Choroid plexus epithelial cell (primary cell): ENCODE measurements around the gene TCF12.

Source experiments
- DNase-seq: peaks from one replicate; pipeline ENCODE4 v3.0.0-alpha.2; 2010; ENCODE audit warnings: low read depth
- H3K4me3 ChIP-seq: 2 replicates; pipeline ENCODE4 v1.5.1; 2011; ENCODE audit warnings: low read depth, mild to moderate bottlenecking, control low read depth, low read length, moderate library complexity
- CTCF ChIP-seq: conservative IDR thresholded peaks from 2 replicates; pipeline ENCODE4 v1.5.1; 2011; ENCODE audit warnings: low read depth, mild to moderate bottlenecking, control low read depth, inconsistent platforms, low read length, moderate library complexity

Gene TCF12

GRCh38 chr15:57036352-57036751 is 117.9 kb downstream of the TCF12 start:
- no peak for TF ChIP-seq CTCF
- H3K4me3 ChIP-seq: no peak overlapping the region
- DNase-seq: no peak

GRCh38 chr15:57037548-57037947 is 119.1 kb downstream of the TCF12 start:
- no peak for DNase-seq
- no peak for TF ChIP-seq CTCF
- no peak overlapping the region for H3K4me3 ChIP-seq

GRCh38 chr15:57038040-57038439 is 119.6 kb downstream of the TCF12 start:
- H3K4me3 ChIP-seq: no peak overlapping the region
- DNase-seq: no peak
- TF ChIP-seq CTCF: no peak

- no peak for TF ChIP-seq CTCF
- no peak overlapping the region for H3K4me3 ChIP-seq
- no peak for DNase-seq
Measured at GRCh38 chr15:57038496-57038895, 120.1 kb downstream of the TCF12 start.

GRCh38 chr15:57041416-57041815 is 123.0 kb downstream of the TCF12 start:
- TF ChIP-seq CTCF: no peak
- no peak for DNase-seq

GRCh38 chr15:57044072-57044702 is 125.7 kb downstream of the TCF12 start:
- H3K4me3 ChIP-seq: no peak overlapping the region
- TF ChIP-seq CTCF: no peak
- no peak for DNase-seq

More at GRCh38 chr15:57041416-57041815, 123.0 kb downstream of the TCF12 start:
- H3K4me3 ChIP-seq: no peak overlapping the region

GRCh38 chr15:57044970-57045369 is 126.5 kb downstream of the TCF12 start:
- no peak for TF ChIP-seq CTCF
- DNase-seq: no peak
- no peak overlapping the region for H3K4me3 ChIP-seq
